Esophagus (tissue), 2 donors: ENCODE measurements around the gene RPGRIP1. TPM values are rescaled to one million over a fixed set of nuclear protein-coding genes. Genes with fewer than 3 reads are reported as not detected.

Experiments
- H3K27ac ChIP-seq, 2 donors: one replicate each; pipeline ENCODE4 v1.5.1; 2013; ENCODE audit warnings: low read depth in 2 of 2, mild to moderate bottlenecking in 2 of 2, inconsistent platforms in 1 of 2, low read length in 1 of 2, moderate library complexity in 1 of 2
- H3K27me3 ChIP-seq, 2 donors: one replicate each; pipeline ENCODE4 v1.6.1; 2013; ENCODE audit warnings: low read length in 2 of 2, control low read depth in 1 of 2, mild to moderate bottlenecking in 1 of 2; ENCODE audit not compliant: insufficient read depth in 2 of 2, control insufficient read depth in 1 of 2
- H3K36me3 ChIP-seq, 2 donors: one replicate each; pipeline ENCODE4 v1.6.1; 2013; ENCODE audit warnings: low read length in 1 of 2; ENCODE audit not compliant: control insufficient read depth in 2 of 2, insufficient read depth in 2 of 2
- H3K4me1 ChIP-seq, 2 donors: one replicate each; pipeline ENCODE4 v1.6.1; 2013; ENCODE audit warnings: low read length in 1 of 2; ENCODE audit not compliant: control insufficient read depth in 2 of 2, insufficient read depth in 2 of 2
- H3K4me3 ChIP-seq, 2 donors: one replicate each; pipeline ENCODE4 v1.5.1; 2013; ENCODE audit warnings: low read length in 2 of 2, mild to moderate bottlenecking in 2 of 2, low read depth in 1 of 2, moderate library complexity in 1 of 2
- H3K9me3 ChIP-seq, 2 donors: one replicate each; pipeline ENCODE4 v1.6.1; 2013; ENCODE audit warnings: mild to moderate bottlenecking in 2 of 2, low read depth in 1 of 2, low read length in 1 of 2, moderate library complexity in 1 of 2; ENCODE audit not compliant: control insufficient read depth in 2 of 2, insufficient read depth in 1 of 2
- WGBS, 2 donors: extraction: QIAGEN DNeasy Blood & Tissue Kit; methylation state at CpG; one replicate each; pipeline ENCODE4 v1.1.7; 2013; 5-methylcytosine and 5-hydroxymethylcytosine counted together
- polyA plus RNA-seq, 2 donors: library from polyadenylated mRNA; stranded (reverse); fragments of 200-250 nt; gene quantifications; one replicate each; pipeline ENCODE4 v1.2.3, GENCODE V29; 2013
- donor health status: healthy with polysubstance abuse.
- donor health status: Bipolar disorder and iron deficiency.

RPGRIP1 gene
- polyA plus RNA-seq, 2 donors: 0.11 to 0.14 TPM

- H3K36me3 ChIP-seq: no peaks in the 10 kb centered on the region
- WGBS, 2 donors: 92 to 96% methylated on average over 2 to 3 of the region's 3 CpGs
These were observed 30.1 kb downstream of the RPGRIP1 start for GRCh38 chr14:21309956-21310355.

GRCh38 chr14:21311614-21312013 lies 31.7 kb downstream of the RPGRIP1 start:
- 64 to 65% methylated on average over 2 of the region's 2 CpGs for WGBS, 2 donors
- Histone ChIP-seq H3K4me3 (no peak overlapping the region), H3K36me3 (no peaks in the 10 kb centered on the region), H3K4me1 (no peaks in the 10 kb centered on the region), H3K9me3 (no peaks in the 10 kb centered on the region), H3K27me3 (no peaks in the 10 kb centered on the region), H3K27ac (no peak overlapping the region)

More at GRCh38 chr14:21309956-21310355, 30.1 kb downstream of the RPGRIP1 start:
- Histone ChIP-seq H3K4me3 (no peak overlapping the region), H3K27me3 (no peaks in the 10 kb centered on the region), H3K27ac (no peak overlapping the region), H3K9me3 (no peaks in the 10 kb centered on the region), H3K4me1 (no peaks in the 10 kb centered on the region)

- Histone ChIP-seq H3K9me3 (no peaks in the 10 kb centered on the region), H3K27me3 (no peaks in the 10 kb centered on the region), H3K4me3 (no peak overlapping the region), H3K36me3 (no peaks in the 10 kb centered on the region), H3K4me1 (no peaks in the 10 kb centered on the region), H3K27ac (no peak overlapping the region)
- WGBS, 2 donors: 83 to 90% methylated on average over 12 of the region's 12 CpGs
These were observed 33.6 kb downstream of the RPGRIP1 start for GRCh38 chr14:21313512-21313911.

GRCh38 chr14:21317398-21317797 lies 37.5 kb downstream of the RPGRIP1 start:
- Histone ChIP-seq H3K4me3 (no peak overlapping the region), H3K4me1 (no peaks in the 10 kb centered on the region), H3K36me3 (no peaks in the 10 kb centered on the region), H3K27me3 (no peaks in the 10 kb centered on the region), H3K9me3 (no peaks in the 10 kb centered on the region), H3K27ac (no peak overlapping the region)
- 55 to 63% methylated on average over 3 of the region's 3 CpGs for WGBS, 2 donors

- H3K4me3 ChIP-seq: no peak overlapping the region
- no peaks in the 10 kb centered on the region for H3K27me3 ChIP-seq
- WGBS, 2 donors: 93 to 95% methylated on average over 2 of the region's 2 CpGs
- H3K9me3 ChIP-seq: no peaks in the 10 kb centered on the region
- H3K27ac ChIP-seq: no peak overlapping the region
- H3K4me1 ChIP-seq: no peaks in the 10 kb centered on the region
- H3K36me3 ChIP-seq: no peaks in the 10 kb centered on the region
These were observed 41.0 kb downstream of the RPGRIP1 start for GRCh38 chr14:21320913-21321312.

GRCh38 chr14:21322716-21323115 lies 42.8 kb downstream of the RPGRIP1 start:
- no peaks in the 10 kb centered on the region for H3K4me1 ChIP-seq
- H3K27ac ChIP-seq: no peak overlapping the region
- 73 to 75% methylated on average over 2 of the region's 2 CpGs for WGBS, 2 donors

GRCh38 chr14:21326972-21327371 lies 47.1 kb downstream of the RPGRIP1 start:
- no peak overlapping the region for H3K27ac ChIP-seq
- 80 to 87% methylated on average over 1 of the region's 1 CpG for WGBS, 2 donors
- H3K27me3 ChIP-seq: no peaks in the 10 kb centered on the region
- H3K4me1 ChIP-seq: no peaks in the 10 kb centered on the region
- no peaks in the 10 kb centered on the region for H3K9me3 ChIP-seq
- H3K4me3 ChIP-seq: no peak overlapping the region
- H3K36me3 ChIP-seq: no peaks in the 10 kb centered on the region

More at GRCh38 chr14:21322716-21323115, 42.8 kb downstream of the RPGRIP1 start:
- Histone ChIP-seq H3K27me3 (no peaks in the 10 kb centered on the region), H3K4me3 (no peak overlapping the region), H3K9me3 (no peaks in the 10 kb centered on the region), H3K36me3 (no peaks in the 10 kb centered on the region)

Other genes starting within 250 kb of the RPGRIP1 start
- under 1 TPM in 1 of 2 donors, not detected in 1; 0.14 TPM for gene TPPP2, start 249.9 kb upstream of the RPGRIP1 start, polyA plus RNA-seq
- gene RNASE13, start 245.3 kb upstream of the RPGRIP1 start, polyA plus RNA-seq: not detected
- gene RNASE7, start 237.7 kb upstream of the RPGRIP1 start, polyA plus RNA-seq: 10 to 100 TPM; 33.9 to 92.8 TPM
- gene RNASE8, start 222.3 kb upstream of the RPGRIP1 start, polyA plus RNA-seq: not detected
- gene ARHGEF40, start 209.8 kb upstream of the RPGRIP1 start, polyA plus RNA-seq: 1 to 10 TPM; 1.8 to 3.0 TPM
- 10 to 100 TPM; 39.9 to 42.2 TPM for gene ZNF219, start 181.4 kb upstream of the RPGRIP1 start, polyA plus RNA-seq
- gene TMEM253, start 179.0 kb upstream of the RPGRIP1 start, polyA plus RNA-seq: 1 to 10 TPM; 1.6 to 1.8 TPM
- gene OR5AU1, start 124.0 kb upstream of the RPGRIP1 start, polyA plus RNA-seq: not detected
- 100 to 1,000 TPM; 431 to 699 TPM for gene HNRNPC, start 10.6 kb upstream of the RPGRIP1 start, polyA plus RNA-seq
- 10 to 100 TPM; 29.2 to 39.4 TPM for gene SUPT16H, start 103.9 kb downstream of the RPGRIP1 start, polyA plus RNA-seq
- gene CHD8, start 176.0 kb downstream of the RPGRIP1 start, polyA plus RNA-seq: 10 to 100 TPM; 22.4 to 27.2 TPM
- 1 to 10 TPM; 6.8 to 7.0 TPM for gene RAB2B, start 196.9 kb downstream of the RPGRIP1 start, polyA plus RNA-seq
- gene TOX4, start 197.1 kb downstream of the RPGRIP1 start, polyA plus RNA-seq: 10 to 100 TPM; 16.6 to 36.0 TPM
- 10 to 100 TPM; 26.0 to 34.6 TPM for gene METTL3, start 231.3 kb downstream of the RPGRIP1 start, polyA plus RNA-seq
- 1 to 10 TPM in 1 of 2 donors, under 1 TPM in 1; 0.98 to 1.8 TPM for gene SALL2, start 246.3 kb downstream of the RPGRIP1 start, polyA plus RNA-seq